Inflammatory macrophage treated with lipopolysaccharide for 4 hours (primary cell): ENCODE measurements around the gene TRIM65.

Experiments used
- DNase-seq: peaks from one replicate; pipeline ENCODE4 v3.0.0-alpha.2; 2020

The TRIM65 gene

DNA sequence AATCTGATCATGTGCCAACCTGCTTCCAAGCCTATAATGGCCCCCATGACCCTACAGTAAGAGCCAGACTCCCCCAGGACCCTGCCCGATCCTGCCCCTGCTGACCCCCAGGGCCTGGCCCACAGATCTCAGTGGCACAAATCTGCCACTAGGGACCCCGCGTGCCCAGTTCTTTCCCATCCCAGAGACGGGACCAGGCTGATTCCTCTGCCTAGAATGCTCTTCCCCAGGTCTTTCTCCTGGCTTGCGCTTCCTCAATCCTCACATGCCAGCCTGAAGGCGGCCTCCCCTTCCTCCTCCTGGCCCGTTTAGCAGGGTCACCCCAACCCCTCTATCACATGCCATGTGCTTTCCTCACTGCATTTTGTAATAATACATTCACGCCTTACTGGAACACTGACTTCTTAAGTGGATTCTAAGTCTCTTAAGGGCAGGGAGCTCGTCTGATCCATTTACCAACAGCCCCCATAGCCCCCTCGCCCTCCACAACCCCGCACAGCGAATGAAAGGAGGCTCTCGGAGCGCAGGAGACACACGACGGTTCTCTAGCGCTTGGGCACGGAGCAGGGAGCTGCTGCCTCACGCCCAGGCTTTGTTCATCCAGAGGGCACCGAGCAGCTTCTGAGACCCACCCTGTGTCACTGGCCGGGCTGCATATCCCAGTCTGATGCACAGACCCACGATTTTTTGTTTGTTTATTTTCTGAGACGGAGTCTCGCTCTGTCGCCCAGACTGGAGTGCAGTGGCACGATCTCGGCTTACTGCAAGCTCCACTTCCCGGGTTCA is 1.2 kb downstream of the TRIM65 start:
- DNase-seq = peak; percentile 45

DNA sequence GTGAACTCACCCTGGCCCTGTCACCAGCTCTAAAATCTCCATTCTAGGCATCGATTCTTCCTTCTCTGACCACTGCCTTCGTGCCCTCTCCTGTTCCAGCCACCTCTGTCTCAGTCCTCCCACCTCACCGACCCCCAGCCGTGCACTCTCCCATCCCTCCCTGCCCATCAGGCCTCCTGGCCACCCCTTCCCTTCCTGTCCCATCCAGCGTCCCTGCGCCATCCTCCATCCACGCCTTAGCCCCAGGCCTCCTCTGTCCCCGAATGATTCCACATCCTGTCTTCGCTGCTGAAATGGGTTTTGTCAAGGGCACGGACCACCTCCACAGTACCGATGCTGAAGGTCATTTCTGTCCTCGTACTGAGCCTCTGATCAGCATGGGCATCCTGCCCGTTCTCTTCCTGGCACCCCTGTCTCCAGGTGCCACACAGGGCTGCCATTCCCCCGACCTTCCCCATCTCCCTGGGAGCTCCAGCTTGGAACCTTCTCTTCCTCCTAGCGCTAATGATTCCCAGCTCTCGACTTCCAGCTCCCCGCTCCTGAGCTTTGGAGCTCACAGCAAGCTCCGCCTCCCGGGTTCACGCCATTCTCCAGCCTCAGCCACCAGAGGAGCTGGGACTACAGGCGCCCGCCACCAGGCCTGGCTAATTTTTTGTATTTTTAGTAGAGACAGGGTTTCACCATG is 2.6 kb downstream of the TRIM65 start:
- no peak for DNase-seq

DNA sequence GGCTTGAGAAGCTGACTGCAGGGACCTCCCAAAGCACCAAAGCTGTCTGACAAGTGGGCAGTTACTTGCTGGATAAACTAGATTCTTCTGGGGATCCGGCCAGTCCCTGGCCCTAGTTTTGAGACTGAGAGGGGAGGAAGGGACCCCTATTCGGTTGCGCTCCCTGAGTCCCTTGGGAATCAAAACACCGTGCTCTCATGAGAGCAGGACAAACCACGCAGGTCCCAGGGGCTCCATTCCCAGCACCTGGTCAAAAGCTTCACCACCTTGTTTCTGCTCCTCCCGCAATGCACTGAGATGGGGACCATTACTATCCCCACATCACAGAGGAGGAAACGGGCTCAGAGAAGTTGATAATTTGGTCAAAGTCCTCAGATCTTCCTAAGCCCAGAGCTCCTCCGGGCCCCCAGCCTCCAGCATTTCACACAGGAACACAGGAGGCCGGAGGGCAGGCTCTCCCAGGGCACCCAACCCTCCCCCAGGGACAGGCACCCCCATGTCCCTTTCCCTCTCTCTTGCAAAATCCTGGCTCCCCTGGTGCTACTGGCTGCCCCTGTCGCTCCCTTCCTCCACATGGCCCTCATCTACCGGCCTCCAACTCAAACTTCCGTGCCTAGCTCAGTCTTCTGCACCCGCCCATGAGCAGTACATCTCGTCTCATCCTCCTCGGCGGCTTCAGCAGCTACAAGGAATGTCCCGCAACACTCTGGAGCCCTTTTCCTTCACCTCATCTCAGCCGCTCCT is 3.3 kb downstream of the TRIM65 start:
- no peak for DNase-seq

DNA sequence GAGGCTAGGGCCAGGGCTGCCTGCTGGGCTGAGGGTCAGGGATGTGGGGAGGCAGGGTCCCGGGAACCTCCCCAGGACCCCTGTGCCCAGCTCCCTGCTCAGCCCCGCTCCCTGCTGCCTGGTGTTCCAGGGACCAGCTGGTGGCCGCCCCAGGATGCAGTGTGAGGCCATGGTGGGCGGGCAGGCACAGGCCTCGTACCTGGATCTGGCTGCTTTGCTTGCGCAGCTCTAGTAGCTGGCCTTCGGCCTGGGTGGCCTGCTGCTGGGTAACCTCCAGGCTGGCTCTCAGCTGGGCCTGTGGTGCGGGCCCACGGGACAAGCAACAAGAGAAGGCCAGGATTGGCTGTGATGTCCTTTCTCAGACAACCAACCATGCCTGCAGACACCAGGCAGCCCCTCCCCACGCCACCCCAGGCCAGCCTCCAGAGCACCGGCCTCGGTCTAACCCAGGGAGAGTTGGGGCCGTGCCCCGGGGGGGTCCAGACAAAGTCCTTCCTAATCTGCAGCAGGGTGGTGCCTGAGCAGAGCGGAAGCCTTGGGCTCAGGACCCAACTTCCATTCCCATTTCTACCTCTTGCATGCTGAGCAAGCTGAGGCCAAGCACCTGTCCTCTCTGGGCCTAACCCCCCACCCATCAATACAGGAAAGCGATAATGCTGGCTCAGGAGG is 4.1 kb downstream of the TRIM65 start:
- no peak for DNase-seq

DNA sequence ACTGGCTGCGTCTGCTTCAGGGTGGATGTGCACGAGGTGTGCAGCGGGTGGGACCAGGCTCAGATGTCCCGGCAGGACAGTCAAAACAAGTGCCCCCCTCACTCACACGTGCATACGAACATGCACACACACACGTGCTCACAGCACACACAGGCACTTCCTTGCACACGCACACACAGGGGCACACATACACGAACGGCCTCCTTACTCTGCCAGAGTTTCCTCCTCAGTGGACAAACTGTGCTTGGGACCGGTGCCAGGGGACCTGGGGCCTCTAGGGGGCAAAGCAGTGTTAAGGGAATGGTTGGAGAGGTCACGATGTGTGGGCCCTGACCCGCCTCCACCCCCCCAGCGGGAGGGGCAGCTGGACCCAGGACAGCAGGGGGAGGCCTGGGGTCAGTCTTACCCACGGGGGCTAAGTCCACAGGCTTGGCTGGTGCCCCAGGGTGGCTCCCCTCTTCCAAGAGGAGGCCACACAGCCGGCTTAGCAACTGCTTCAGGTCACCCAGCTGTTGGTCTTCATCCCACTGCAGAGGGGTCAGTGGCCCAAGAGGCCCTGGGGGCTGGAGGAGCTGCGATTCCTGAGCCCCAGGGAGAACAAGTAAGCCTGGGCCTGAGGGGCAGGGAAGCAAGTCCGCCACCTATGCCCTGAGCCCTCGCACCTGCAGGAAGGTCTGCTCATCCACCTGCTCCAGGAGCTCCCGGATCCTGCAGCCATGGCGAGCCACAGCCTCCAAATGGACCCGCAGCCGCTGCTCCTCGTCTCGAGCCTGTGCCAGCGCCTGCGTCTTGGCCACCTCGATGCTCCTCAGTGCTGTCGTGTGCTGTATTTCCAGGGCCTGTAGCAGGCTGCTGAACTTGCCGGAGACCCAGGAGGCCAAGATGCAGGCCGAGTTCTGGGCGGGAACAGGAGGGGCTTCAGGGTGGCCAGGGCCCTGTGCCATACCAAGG is 4.9 kb downstream of the TRIM65 start:
- DNase-seq = no peak

DNA sequence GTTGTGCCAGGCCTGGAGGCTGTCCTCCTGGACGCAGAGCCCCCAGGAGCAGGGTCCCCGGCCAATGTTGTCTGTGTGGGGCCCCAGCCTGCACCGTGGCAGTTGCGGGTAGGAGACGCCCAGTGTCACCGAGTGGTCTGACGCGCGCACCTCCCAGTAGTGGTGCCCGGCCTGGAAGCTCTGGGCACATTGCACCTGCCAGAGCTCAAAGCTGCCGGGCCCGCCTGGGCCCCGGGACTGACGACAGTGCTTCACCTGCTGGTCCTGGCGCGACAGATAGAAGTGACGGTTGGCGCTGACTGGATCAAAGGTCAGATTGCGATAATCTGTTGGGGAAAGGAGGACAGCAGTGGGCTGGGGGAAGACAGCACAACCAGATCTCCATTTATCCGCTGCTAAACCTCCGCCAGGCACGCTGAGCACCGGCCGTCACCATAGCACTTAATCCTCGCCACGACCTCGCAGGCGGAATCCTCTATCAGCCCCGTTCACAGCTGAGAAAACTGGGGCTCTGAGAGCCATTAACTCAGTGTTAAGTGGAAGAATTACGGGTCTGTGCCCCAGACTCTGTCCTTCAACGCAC is 5.6 kb downstream of the TRIM65 start:
- DNase-seq = no peak

DNA sequence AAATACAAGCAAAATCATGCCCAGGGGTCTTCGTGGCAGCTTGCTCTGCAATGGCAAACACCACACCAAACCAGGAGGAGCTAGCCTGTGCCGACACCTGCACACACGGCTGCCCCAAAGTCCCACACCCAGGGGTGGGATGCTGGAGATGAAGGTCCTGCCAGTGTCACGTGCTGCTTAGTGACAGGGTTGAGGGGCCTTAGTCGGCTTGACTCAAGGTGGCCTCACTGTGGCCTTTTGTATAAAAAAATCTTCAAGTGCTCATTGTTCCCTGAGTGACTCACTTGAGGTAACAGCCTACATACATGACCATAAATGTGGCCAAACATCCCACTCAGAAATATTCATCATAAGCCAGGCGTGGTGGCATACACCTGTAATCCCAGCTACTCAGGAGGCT is 7.3 kb downstream of the TRIM65 start:
- no peak for DNase-seq

DNA sequence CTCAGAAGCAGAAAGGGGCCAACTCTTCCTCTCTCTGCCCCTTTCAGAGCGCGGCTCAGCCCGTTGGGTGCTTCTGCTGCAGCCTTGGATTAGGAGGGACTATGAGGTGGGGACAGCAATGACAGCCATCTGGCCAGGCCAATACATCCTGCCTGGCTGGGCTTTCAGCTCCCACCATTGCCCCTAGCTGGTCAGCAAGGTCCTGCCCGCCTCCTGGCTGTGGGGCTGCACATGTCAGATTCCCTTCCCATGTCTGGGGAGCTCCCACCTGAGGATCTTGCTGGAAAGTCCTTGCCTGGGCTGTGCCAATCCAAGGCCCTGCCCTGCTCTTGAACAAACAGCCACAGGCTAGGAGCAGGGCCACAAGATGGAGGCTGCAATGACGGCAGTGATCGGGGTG is 8.3 kb downstream of the TRIM65 start:
- DNase-seq = no peak

DNA sequence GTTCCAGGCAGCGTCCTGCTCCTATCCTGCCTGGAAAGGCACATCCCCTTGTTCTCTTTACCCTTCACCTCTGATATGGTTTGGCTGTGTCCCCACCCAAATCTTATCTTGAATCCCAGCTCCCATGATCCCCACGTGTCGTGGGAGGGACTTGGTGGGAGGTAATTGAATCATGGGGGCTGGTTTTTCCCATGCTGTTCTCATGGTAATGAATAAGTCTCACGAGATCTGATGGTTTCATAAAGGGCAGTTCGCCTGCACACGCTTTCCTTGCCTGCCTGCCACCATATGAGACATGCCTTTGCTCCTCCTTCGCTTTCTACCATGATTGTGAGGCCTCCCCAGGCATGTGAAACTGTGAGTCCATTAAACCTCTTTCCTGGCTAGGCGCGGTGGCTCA is 10.9 kb downstream of the TRIM65 start:
- DNase-seq = peak; percentile 13

DNA sequence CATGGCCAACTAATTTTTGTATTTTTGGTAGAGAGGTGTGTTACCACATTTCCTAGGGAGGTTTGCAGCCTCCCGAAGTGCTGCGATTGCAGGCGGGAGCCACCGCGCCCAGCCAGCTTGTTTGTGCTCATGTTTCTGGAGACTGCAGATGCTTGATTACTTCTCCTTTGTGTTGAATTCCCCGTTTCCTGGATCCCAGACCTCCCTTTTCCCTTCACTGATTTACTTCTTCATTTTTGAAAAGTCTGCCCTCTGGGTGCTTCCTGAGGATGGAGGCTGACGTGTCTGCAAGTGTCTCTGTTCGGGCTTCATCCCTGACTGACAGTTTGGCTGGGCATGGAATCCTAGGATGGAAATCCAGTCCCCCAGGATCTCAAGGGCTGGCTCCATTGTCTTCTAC is 11.3 kb downstream of the TRIM65 start:
- DNase-seq = peak; percentile 29

DNA sequence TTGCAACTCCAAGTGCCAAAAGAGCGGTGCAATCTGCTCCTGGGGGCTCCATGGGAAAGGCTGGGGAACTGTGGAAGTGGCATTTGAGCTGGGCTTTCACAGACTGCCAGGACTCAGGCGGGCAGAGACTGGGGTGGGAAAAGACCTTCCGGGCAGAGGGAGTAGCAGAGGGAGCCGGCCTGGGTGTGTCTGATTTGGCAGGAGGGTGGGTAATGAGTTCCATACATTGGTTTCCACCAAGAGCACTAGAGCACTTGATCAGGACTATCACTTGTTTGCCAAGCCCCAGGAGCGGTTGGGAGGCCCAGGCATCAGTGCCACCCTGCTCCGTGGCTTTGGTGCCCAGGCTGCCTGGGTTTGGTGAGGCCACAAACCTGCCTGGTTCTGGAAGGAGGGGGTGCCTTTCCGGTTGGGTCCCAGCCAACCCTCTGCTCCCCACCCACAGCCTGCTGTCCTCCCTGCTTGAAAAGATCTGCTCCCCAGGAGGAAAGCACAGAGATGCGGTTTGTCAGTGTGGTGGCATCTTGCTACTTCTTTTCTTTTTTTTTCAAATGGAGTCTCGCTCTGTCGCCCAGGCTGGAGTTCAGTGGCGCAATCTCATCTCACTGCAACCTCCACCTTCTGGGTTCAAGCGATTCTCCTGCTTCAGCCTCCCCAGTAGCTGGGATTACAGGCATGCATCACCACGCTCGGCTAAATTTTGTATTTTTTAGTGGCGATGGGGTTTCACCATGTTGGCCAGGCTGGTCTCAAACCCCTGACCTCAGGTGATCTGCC is 14.9 kb downstream of the TRIM65 start:
- no peak for DNase-seq

DNA sequence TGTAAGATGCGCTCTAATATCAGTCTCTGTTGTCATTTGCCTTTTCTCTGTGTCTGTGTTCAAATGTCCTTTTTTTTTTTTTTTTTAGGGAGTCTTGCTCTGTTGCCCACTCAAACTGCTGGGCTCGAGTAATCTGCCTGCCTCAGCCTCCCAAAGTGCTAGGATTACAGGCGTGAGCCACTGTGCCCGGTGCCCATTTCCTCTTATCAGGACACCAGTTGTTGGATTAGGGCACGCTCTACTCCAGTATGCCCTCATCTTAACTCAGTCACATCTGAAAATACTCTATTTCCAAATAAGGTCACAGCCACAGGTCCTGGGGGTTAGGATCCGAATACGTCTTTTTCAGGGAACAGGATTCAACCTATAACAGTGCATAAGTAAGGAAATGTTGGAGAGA is 16.5 kb downstream of the TRIM65 start:
- no peak for DNase-seq

DNA sequence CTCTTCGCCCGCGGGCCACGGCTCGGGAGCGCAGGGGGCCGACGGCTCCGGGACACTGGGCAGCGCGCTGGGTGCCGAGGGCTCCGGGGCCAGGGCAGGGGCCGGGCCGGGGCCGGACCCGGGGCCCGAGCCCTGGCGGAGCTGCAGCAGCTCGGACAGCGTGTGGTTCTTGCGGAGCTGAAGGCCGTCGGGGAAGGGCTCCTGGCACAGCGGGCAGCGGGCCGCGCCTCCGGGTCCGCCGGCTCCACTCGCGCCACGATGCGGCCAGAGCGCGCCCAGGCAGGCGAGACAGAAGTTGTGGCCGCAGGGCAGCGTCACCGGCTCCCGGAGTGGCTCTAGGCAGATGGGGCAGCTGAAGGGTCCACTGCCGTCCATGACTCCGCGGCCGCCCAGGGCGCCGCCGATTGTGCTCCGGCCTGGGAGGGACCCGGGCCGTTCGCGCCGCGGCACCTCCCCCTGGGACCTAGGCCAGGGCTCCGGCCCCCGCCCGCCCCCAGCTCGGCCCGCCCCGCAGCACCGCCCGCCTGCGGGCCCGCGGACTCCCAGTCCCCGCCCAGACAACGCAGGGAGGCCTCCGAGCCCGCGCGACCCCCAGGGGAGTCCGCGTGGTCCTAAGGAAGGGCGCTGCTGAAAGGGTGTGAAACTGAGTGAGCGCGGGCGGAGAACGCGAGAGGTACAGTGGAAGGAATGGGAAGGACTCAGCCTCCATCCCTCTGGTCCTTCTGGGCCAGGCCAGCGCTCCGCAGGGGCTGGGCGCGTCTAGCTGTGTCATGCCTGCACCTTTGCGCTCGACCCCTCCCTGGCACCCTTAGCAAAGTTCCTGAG is 18.4 kb downstream of the TRIM65 start, which contains the start of gene TRIM47:
Gene TRIM47 (minus strand): TSS at position 408 of the 825 bp plus-strand sequence. CDS start 33 bp downstream, at position 375.
- peak; percentile 55 for DNase-seq

DNA sequence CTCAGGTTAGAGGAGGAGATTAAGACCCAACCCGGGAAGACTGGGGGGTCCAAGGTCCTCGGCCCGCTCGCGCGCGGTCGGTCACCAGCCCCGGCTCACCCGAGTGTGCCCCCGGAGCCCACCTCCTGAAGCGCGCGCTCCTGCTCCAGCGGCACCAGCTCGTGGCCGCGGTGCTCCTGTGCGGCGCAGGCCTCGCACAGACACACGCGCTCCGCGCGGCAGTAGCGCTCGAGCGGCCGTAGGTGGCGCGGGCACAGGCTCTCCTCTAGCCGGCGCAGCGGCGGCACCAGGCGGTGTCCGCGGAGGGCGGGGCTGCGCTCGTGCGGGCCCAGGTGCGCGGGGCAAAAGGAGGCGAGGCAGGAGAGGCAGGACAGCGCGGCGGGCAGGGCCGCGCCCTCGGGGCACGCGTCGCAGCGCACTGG is 19.0 kb downstream of the TRIM65 start:
- peak; percentile 70 for DNase-seq

DNA sequence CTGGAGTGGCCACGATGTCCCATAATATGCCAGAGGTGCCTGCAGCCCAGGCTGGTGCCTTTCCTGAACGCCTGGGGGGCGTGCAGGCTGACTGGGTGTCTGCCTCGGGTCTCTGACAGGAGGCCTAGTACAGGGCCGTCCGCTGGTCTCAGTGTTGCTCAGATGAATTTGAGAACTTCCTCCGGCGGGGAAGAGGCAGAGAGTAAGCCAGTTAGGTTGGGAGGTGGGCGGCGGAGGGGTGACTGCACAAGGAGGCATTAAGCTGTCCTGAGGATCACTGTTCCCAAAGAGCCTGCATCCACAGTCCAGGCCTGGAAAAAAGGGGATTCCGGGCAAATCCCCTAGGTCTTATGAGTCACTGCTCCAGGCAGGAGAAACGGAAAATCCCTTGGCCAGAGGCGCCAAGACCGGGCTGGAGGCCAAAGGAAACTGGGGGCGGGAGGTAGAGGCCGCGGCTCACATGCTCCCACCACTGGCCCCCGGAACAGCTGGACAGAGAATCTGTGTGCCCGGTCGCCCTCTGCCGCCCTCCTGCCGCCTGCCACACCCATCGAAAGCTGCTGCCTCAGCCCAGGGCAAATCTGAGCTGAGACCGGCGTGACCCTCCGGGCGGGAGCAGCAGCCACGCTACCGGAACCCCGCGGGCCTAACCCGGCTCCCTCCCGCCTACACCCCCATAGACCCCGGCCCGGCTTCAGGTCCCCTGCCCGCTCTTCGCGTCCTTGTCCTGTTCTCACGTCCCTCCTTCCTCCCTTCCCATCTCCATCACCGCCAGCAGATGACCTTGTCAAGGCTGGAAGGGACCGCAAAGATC is 19.6 kb downstream of the TRIM65 start:
- DNase-seq = peak; percentile 71

DNA sequence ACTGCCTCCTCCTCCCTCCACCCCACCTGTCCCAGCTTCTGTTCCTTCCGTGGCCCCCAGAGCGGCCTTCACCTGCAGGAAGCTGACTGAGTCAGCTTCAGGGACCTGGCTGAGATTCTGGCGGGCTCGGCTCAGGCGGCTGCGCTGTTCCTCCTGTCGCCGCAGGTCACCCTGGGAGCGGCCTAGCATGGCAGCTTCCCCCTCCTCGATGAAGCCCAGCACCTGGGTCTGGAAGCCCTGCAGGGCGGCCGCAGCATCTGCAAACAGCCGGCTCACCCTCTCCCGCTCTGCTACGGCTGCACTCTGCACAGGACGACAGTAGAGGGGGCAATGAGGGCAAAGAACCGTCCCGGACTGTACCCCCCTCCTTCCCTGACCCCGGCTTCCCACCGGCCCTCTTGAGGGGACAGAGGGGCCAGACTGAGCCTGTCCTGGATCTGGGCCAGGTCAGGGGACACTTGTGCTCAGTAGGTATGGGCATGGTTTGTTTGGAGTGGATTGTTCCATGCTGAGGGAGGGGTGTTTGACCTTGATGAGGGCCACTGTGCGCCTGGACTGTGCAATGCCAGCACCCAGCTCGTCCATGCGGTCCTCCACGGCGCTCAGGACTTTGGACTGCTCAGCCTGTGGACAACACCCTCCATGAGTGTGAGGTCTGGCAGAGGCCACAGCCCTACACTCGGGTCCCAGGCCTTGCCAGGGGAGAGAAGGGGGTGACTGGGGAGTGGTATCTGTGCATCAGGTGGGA is 20.4 kb downstream of the TRIM65 start:
- no peak for DNase-seq

DNA sequence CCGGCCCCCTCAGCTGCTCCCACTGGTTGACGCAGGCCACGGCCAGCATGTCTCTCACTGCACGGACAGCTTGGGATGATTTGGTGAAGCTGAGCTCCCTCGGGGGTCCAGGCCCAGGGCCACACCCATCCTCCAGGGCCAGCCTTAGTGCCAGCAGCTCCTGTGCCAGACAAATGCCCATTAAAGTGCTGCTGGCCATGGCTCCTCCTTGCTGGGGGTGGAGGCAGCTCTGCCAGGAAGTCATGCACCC is 20.9 kb downstream of the TRIM65 start:
- DNase-seq = no peak

DNA sequence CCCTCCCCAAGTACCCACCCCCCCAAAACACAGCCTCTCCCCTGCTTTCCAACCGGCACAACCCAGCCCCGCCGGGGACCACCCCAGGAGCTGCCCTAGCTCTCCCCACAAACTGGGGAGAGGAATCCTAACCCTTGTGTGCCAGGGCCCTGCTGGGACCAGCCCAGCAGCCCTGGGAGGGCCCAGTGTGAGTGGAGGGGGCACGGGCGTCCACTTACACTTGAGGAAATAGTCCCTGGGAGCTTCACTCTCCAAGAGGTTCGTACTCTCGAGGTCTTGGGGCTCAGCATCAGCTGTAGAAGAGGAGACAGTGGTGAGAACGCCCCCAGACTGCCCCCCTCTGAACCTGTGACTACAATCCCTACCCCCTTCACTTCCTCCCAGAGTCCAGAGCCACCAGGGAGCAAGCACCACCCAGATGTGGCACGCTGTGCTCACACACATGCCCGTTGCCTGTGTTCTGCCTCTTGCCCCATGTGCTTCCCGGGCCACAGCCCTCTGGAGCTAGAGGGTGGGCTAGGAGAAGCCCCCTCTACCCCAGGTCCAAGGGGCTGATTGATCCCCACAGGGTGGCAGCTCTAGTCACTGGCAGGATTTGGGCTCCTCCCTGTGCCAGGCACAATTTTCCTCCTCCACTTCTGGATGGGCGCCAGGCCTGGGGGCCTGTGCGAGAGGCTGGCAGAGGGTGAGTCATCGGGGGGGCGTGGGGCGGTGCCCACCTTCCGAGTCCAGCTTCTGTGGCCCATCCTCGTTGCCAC is 21.4 kb downstream of the TRIM65 start:
- no peak for DNase-seq
